ENCODE results near the gene MAP3K13.

MAP3K13 gene

GRCh38 chr3:185484296-185484695 is 121.4 kb downstream of the MAP3K13 start:
- TF ChIP-seq CTCF (IDR thresholded peaks at IDR 0.05) = no peak
- no peak for DNase-seq (ENCODE audit: low spot score)
- Histone ChIP-seq H3K27ac (no peak overlapping the region), H3K4me3 (no peak overlapping the region)

- Histone ChIP-seq H3K4me3 (no peak overlapping the region), H3K27ac (no peak overlapping the region)
- DNase-seq (ENCODE audit: low spot score) = no peak
- TF ChIP-seq CTCF (IDR thresholded peaks at IDR 0.05) = no peak
These were observed 123.5 kb downstream of the MAP3K13 start for GRCh38 chr3:185486394-185486793.

GRCh38 chr3:185488465-185488864 is 125.5 kb downstream of the MAP3K13 start:
- no peak for DNase-seq (ENCODE audit: low spot score)
- H3K4me3 ChIP-seq = no peak overlapping the region
- no peak overlapping the region for H3K27ac ChIP-seq
- TF ChIP-seq CTCF (IDR thresholded peaks at IDR 0.05) = no peak

- Histone ChIP-seq H3K27ac (no peak overlapping the region), H3K4me3 (no peak overlapping the region)
- TF ChIP-seq CTCF (IDR thresholded peaks at IDR 0.05) = no peak
- DNase-seq (ENCODE audit: low spot score) = no peak
These were observed 126.5 kb downstream of the MAP3K13 start for GRCh38 chr3:185489462-185489861.

GRCh38 chr3:185490241-185490640 is 127.3 kb downstream of the MAP3K13 start:
- no peak for DNase-seq (ENCODE audit: low spot score)
- TF ChIP-seq CTCF (IDR thresholded peaks at IDR 0.05) = no peak
- no peak overlapping the region for H3K27ac ChIP-seq
- H3K4me3 ChIP-seq = no peak overlapping the region

- DNase-seq (ENCODE audit: low spot score) = peak; percentile 94
- peak within 1 kb of the TSS; percentile 64 to 85 for H3K27ac ChIP-seq
- no peak for TF ChIP-seq CTCF (IDR thresholded peaks at IDR 0.05)
- H3K4me3 ChIP-seq = peak within 1 kb of the TSS; percentile 84
These were observed 135.8 kb downstream of the MAP3K13 start, which contains the start of gene TMEM41A for GRCh38 chr3:185498503-185499396. TSS of gene TMEM41A (minus strand) at chr3:185499035. CDS start at chr3:185498961, 74 bp downstream.

GRCh38 chr3:185502987-185503386 is 140.1 kb downstream of the MAP3K13 start:
- DNase-seq (ENCODE audit: low spot score) = no peak
- Histone ChIP-seq H3K27ac (no peak overlapping the region), H3K4me3 (no peak overlapping the region)
- TF ChIP-seq CTCF (IDR thresholded peaks at IDR 0.05) = no peak
